ENCODE data around the gene CHMP1B.
"Not testable (repeated sequence)": the region's sequence is repeated elsewhere in the genome, so short reads cannot be mapped to it uniquely, and the experiment has no call there.

The CHMP1B gene

GRCh38 chr18:11842562-11842961 is 8.7 kb upstream of the CHMP1B start:
- DNase-seq: no peak

- DNase-seq: no peak
Observed at GRCh38 chr18:11844436-11844835, 6.8 kb upstream of the CHMP1B start.

GRCh38 chr18:11845654-11846053 is 5.6 kb upstream of the CHMP1B start:
- no peak for DNase-seq

GRCh38 chr18:11847811-11848210 is 3.4 kb upstream of the CHMP1B start:
- DNase-seq: no peak

GRCh38 chr18:11849279-11849678 is 1.9 kb upstream of the CHMP1B start:
- DNase-seq: no peak

GRCh38 chr18:11849841-11850634 is 1.2 kb upstream of the CHMP1B start:
- peak; percentile 4 for DNase-seq

GRCh38 chr18:11850821-11851145 is 430 bp upstream of the CHMP1B start:
- DNase-seq: no peak

GRCh38 chr18:11851806-11852337 is 659 bp downstream of the CHMP1B start:
- DNase-seq: no peak

GRCh38 chr18:11854554-11854953 is 3.3 kb downstream of the CHMP1B start:
- not testable (repeated sequence) for DNase-seq

- no peak for DNase-seq
Observed at GRCh38 chr18:11857177-11857887, 6.1 kb downstream of the CHMP1B start.

- DNase-seq: no peak
Observed at GRCh38 chr18:11859282-11859830, 8.1 kb downstream of the CHMP1B start.

GRCh38 chr18:11859903-11860407 is 8.7 kb downstream of the CHMP1B start:
- DNase-seq: no peak

- no peak for DNase-seq
Observed at GRCh38 chr18:11860594-11861450, 9.6 kb downstream of the CHMP1B start.

- no peak for DNase-seq
Observed at GRCh38 chr18:11861583-11862288, 10.5 kb downstream of the CHMP1B start.

- DNase-seq: no peak
Observed at GRCh38 chr18:11862468-11863137, 11.4 kb downstream of the CHMP1B start.

GRCh38 chr18:11864471-11864870 is 13.3 kb downstream of the CHMP1B start:
- no peak for DNase-seq

GRCh38 chr18:11865071-11865470 is 13.9 kb downstream of the CHMP1B start:
- no peak for DNase-seq

- no peak for DNase-seq
Observed at GRCh38 chr18:11866329-11866728, 15.1 kb downstream of the CHMP1B start.

- no peak for DNase-seq
Observed at GRCh38 chr18:11866764-11867163, 15.6 kb downstream of the CHMP1B start.

GRCh38 chr18:11868230-11868629 is 17.0 kb downstream of the CHMP1B start:
- no peak for DNase-seq

- DNase-seq: no peak
Observed at GRCh38 chr18:11871501-11871900, 20.3 kb downstream of the CHMP1B start.
